Skin epidermis (tissue), 12 donors: ENCODE results near the gene MSLN.
"Not testable (repeated sequence)": the region's sequence is repeated elsewhere in the genome, so short reads cannot be mapped to it uniquely, and the experiment has no call there.

ENCODE experiments used
- H3K27ac ChIP-seq, 21 experiments: fragments of 200-600 bp; sonication (generic) in 11 of 21; one replicate each; pipeline ENCODE4 v1.5.0; 2020; ENCODE audit warnings: mild to moderate bottlenecking in 3 of 21, inconsistent platforms in 2 of 21, moderate library complexity in 2 of 21
- H3K4me3 ChIP-seq, 7 experiments: fragments of 200-600 bp; sonication (generic) in 2 of 7; one replicate each; pipeline ENCODE4 v1.5.0; 2020; ENCODE audit warnings: inconsistent platforms in 2 of 7, mild to moderate bottlenecking in 2 of 7, moderate library complexity in 1 of 7

MSLN gene

GRCh38 chr16:732936-733335 is 27.6 kb upstream of the MSLN start:
- Histone ChIP-seq H3K4me3 (no peak overlapping the region), H3K27ac (no peak overlapping the region)

GRCh38 chr16:733382-734207 is 26.9 kb upstream of the MSLN start:
- no peak overlapping the region for H3K4me3 ChIP-seq
- H3K27ac ChIP-seq: no peak overlapping the region

GRCh38 chr16:734208-734980 is 26.1 kb upstream of the MSLN start:
- Histone ChIP-seq H3K27ac (no peak overlapping the region), H3K4me3 (no peak overlapping the region)

GRCh38 chr16:734981-735881 is 25.3 kb upstream of the MSLN start:
- no peak overlapping the region for H3K4me3 ChIP-seq
- H3K27ac ChIP-seq: no peak overlapping the region

- H3K27ac ChIP-seq: no peak overlapping the region
- H3K4me3 ChIP-seq: no peak overlapping the region
Observed at GRCh38 chr16:735982-736453, 24.5 kb upstream of the MSLN start.

- H3K4me3 ChIP-seq: no peak overlapping the region
Observed at GRCh38 chr16:736936-737481, 23.5 kb upstream of the MSLN start.

GRCh38 chr16:739560-740458 is 20.7 kb upstream of the MSLN start:
- peak overlapping the region in 20 of 21 experiments; percentile 67 to 94 (median 84) for H3K27ac ChIP-seq

More at GRCh38 chr16:736936-737481, 23.5 kb upstream of the MSLN start:
- no peak overlapping the region for H3K27ac ChIP-seq

GRCh38 chr16:740459-740763 is 20.1 kb upstream of the MSLN start:
- peak overlapping the region; percentile 64 to 99 (median 82) for H3K4me3 ChIP-seq
- peak overlapping the region; percentile 67 to 94 (median 82) for H3K27ac ChIP-seq

More at GRCh38 chr16:739560-740458, 20.7 kb upstream of the MSLN start:
- peak overlapping the region; percentile 64 to 99 (median 82) for H3K4me3 ChIP-seq

GRCh38 chr16:740764-741505 is 19.6 kb upstream of the MSLN start, which contains the start of gene CIAO3:
Gene CIAO3 (minus strand): TSS chr16:740997. CDS start chr16:740985, 12 bp downstream.
- Histone ChIP-seq H3K27ac (peak within 1 kb of the TSS; percentile 67 to 94 (median 82)), H3K4me3 (peak within 1 kb of the TSS; percentile 64 to 99 (median 82))

GRCh38 chr16:741986-742629 is 18.4 kb upstream of the MSLN start:
- Histone ChIP-seq H3K27ac (no peak overlapping the region), H3K4me3 (no peak overlapping the region)

- not testable (repeated sequence) for H3K4me3 ChIP-seq, H3K27ac ChIP-seq
Observed at GRCh38 chr16:742894-743293, 17.6 kb upstream of the MSLN start.

- Histone ChIP-seq H3K4me3 (no peak overlapping the region), H3K27ac (no peak overlapping the region)
Observed at GRCh38 chr16:743794-744500, 16.6 kb upstream of the MSLN start.

GRCh38 chr16:745739-746138 is 14.8 kb upstream of the MSLN start:
- Histone ChIP-seq H3K4me3 (no peak overlapping the region), H3K27ac (no peak overlapping the region)

GRCh38 chr16:746637-747036 is 13.9 kb upstream of the MSLN start:
- no peak overlapping the region for H3K4me3 ChIP-seq
- no peak overlapping the region for H3K27ac ChIP-seq

- H3K4me3 ChIP-seq: no peak overlapping the region
Observed at GRCh38 chr16:747978-748746, 12.4 kb upstream of the MSLN start.

GRCh38 chr16:749010-749409 is 11.5 kb upstream of the MSLN start:
- Histone ChIP-seq H3K27ac (no peak overlapping the region), H3K4me3 (no peak overlapping the region)

More at GRCh38 chr16:747978-748746, 12.4 kb upstream of the MSLN start:
- H3K27ac ChIP-seq: no peak overlapping the region
